ENCODE measurements around the gene SETBP1.

GRCh38 chr18:45034179-45034578, 353.5 kb downstream of the SETBP1 start:
- TF ChIP-seq PATZ1 (CRISPR knock-in tag; IDR thresholded peaks at IDR 0.05; ENCODE audit: borderline replicate concordance) (no peak), ESRRG (CRISPR knock-in tag; IDR thresholded peaks at IDR 0.05) (no peak), RARB (CRISPR knock-in tag; IDR thresholded peaks at IDR 0.05) (no peak), TOX (CRISPR knock-in tag; IDR thresholded peaks at IDR 0.05; ENCODE audit: borderline replicate concordance) (no peak), ARNTL (CRISPR knock-in tag; IDR thresholded peaks at IDR 0.05; ENCODE audit: borderline replicate concordance, low read depth) (no peak), CREB5 (CRISPR knock-in tag; IDR thresholded peaks at IDR 0.05; ENCODE audit: low read depth) (no peak), ISL1 (CRISPR knock-in tag; IDR thresholded peaks at IDR 0.05) (no peak), ZFP3 (CRISPR knock-in tag; IDR thresholded peaks at IDR 0.05) (no peak), CSDC2 (CRISPR knock-in tag; IDR thresholded peaks at IDR 0.05) (no peak), BACH2 (CRISPR knock-in tag; IDR thresholded peaks at IDR 0.05; ENCODE audit: borderline replicate concordance) (no peak), ZFP30 (CRISPR knock-in tag; IDR thresholded peaks at IDR 0.05) (no peak), TCF4 (CRISPR knock-in tag; IDR thresholded peaks at IDR 0.05; ENCODE audit: borderline replicate concordance) (no peak)

Data from SK-N-SH treated with all-trans-retinoic acid at 6 μM for 48 hours (cell line).